Gastroesophageal sphincter (tissue), 4 donors: ENCODE data around the gene ANK3. TPM values are rescaled to one million over a fixed set of nuclear protein-coding genes. Genes with fewer than 3 reads are reported as not detected.

Experiments used
- ATAC-seq: fragments of 150-250 bp; one replicate; pipeline ENCODE4 v1.9.1; 2016; ENCODE audit warnings: mild to moderate bottlenecking, moderate library complexity
- H3K27ac ChIP-seq, 4 donors: fragments of 200-600 bp; sonication (generic) in 3 of 4; 1 replicate in 3 of 4; 2 replicates in 1 of 4; pipeline ENCODE4 v1.5.1; 2016 to 2019
- H3K27me3 ChIP-seq: fragments of 200-600 bp; sonication (generic); one replicate; pipeline ENCODE4 v1.5.1; 2019
- H3K36me3 ChIP-seq, 2 donors: fragments of 200-600 bp; sonication (generic); one replicate each; pipeline ENCODE4 v1.5.1; 2019; ENCODE audit warnings: control low read depth in 1 of 2
- H3K4me1 ChIP-seq, 3 donors: fragments of 200-600 bp; sonication (generic); 1 replicate in 2 of 3; 2 replicates in 1 of 3; pipeline ENCODE4 v1.5.1; 2016 to 2019; ENCODE audit warnings: control low read depth in 2 of 3
- H3K4me3 ChIP-seq, 2 donors: fragments of 200-600 bp; sonication (generic); one replicate each; pipeline ENCODE4 v1.5.1; 2019; ENCODE audit warnings: mild to moderate bottlenecking in 1 of 2, moderate library complexity in 1 of 2
- H3K9me3 ChIP-seq, 3 donors: fragments of 200-600 bp; sonication (generic); one replicate each; pipeline ENCODE4 v1.5.1; 2017 to 2019; ENCODE audit warnings: control low read depth in 2 of 3
- EP300 ChIP-seq: sonication (generic); formaldehyde crosslinking; IDR thresholded peaks from one replicate; pipeline ENCODE4 v1.6.1; 2017; ENCODE audit warnings: antibody characterized with exemption, mild to moderate bottlenecking
- POLR2A ChIP-seq, 2 donors: fragments of 450-650 bp; IDR thresholded peaks; one replicate each; pipeline ENCODE4 v1.6.1; 2017; ENCODE audit warnings: antibody characterized with exemption in 2 of 2, mild to moderate bottlenecking in 2 of 2, moderate library complexity in 1 of 2
- POLR2AphosphoS5 ChIP-seq: sonication (generic); formaldehyde crosslinking; IDR thresholded peaks from one replicate; pipeline ENCODE4 v1.6.1; 2017; ENCODE audit warnings: antibody characterized with exemption
- WGBS, 2 donors: methylation state at CpG; one replicate each; pipeline ENCODE4 v1.1.5; 2018; ENCODE audit warnings: low coverage in 1 of 2; 5-methylcytosine and 5-hydroxymethylcytosine counted together
- total RNA-seq, 4 donors: library from RNA; depleted of rRNA; stranded (reverse); fragments of >200 nt; gene quantifications; one replicate each; pipeline ENCODE4 v1.1.0, GENCODE V29; 2016
- TF ChIP-seq, protein P1 (sequence below), 4 experiments: fragments of 200-600 bp in 2 of 4; fragments of 450-650 bp in 2 of 4; sonication (generic) in 1 of 4; IDR thresholded peaks; one replicate each; pipeline ENCODE4 v1.5.1; 2017 to 2019; ENCODE audit warnings: antibody characterized with exemption in 4 of 4, mild to moderate bottlenecking in 2 of 4, moderate library complexity in 2 of 4

ANK3 gene
- total RNA-seq, 4 donors from 2014 or later: 21.1 to 61.5 (median 38.9) TPM

DNA sequence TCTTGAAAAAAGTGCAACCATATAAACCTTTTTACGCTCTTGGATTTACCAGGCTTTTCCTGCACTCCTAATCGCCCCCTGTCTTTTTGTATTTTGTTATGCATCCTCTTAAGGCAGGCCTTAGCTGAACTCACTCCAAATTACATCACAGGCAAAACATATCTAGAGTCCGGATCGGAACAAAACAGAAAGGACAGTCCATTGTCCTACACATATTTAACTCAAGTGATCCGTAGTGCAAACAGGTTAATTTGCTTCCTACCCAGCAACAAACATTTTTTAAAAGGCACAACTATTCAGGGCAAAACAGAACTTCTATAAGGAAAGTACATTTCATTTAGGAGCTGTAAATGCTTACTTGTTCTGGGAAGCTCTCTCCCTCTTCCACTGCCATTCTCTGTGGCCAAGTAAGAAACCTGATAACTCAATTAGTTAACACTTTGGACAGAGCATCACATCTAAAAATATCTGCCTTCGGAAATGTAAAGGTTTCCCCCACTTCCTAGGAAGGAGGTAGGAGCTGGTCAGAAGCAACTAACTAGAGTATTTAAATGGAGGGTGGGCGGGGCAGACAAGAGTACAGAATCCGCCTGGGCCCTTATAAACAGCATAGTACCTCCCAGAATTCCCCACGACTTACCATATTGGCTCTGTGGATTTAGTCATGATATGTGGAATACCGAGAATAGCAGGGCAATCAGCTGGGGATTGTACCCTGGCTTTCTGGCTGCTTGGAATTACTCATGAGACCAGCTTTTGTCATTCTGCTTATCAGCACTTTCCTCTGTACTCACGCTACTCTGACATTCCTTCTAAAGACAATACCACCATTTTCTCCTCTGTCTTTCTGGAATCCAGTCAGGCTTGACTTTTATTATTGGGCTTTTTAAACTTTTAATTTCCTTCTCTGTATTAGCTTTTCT lies 89.5 kb downstream of the ANK3 start:
- no peak for TF ChIP-seq POLR2A (IDR thresholded peaks at IDR 0.05)
- TF ChIP-seq, protein P1, sequence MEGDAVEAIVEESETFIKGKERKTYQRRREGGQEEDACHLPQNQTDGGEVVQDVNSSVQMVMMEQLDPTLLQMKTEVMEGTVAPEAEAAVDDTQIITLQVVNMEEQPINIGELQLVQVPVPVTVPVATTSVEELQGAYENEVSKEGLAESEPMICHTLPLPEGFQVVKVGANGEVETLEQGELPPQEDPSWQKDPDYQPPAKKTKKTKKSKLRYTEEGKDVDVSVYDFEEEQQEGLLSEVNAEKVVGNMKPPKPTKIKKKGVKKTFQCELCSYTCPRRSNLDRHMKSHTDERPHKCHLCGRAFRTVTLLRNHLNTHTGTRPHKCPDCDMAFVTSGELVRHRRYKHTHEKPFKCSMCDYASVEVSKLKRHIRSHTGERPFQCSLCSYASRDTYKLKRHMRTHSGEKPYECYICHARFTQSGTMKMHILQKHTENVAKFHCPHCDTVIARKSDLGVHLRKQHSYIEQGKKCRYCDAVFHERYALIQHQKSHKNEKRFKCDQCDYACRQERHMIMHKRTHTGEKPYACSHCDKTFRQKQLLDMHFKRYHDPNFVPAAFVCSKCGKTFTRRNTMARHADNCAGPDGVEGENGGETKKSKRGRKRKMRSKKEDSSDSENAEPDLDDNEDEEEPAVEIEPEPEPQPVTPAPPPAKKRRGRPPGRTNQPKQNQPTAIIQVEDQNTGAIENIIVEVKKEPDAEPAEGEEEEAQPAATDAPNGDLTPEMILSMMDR (IDR thresholded peaks at IDR 0.05): no peak
- no peak for TF ChIP-seq POLR2AphosphoS5
- no peak for TF ChIP-seq EP300
- Histone ChIP-seq H3K9me3 (no peaks in the 10 kb centered on the region), H3K27ac (peak overlapping the region in 3 of 4 donors; percentile 21 to 53 (median 37)), H3K27me3 (no peaks in the 10 kb centered on the region), H3K4me1 (peaks cover 0 to 12% (median 0%) of the 10 kb centered on the region in 3 donors), H3K36me3 (no peaks in the 10 kb centered on the region), H3K4me3 (peak overlapping the region in 1 of 2 donors; percentile 26)
- 52 to 71% methylated on average over 10 to 11 of the region's 11 CpGs for WGBS, 2 donors
- ATAC-seq: no peak

DNA sequence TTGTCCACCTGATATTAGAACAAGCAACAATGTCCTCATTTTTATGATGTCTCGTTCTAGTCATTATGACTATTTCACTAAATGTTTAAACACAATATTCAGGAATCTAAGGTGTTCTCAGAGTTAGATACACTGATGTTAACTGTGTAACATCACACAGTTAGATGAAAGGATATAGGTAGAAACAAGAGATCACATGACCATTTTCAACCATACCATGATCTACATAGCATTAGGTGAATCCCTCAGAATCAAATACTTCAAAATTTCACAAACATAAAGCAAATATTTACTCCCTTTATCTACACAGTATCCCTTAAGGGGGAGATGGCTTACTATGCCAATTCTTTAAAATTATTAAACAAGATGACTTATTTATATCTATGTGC lies 90.3 kb downstream of the ANK3 start:
- H3K36me3 ChIP-seq: no peaks in the 10 kb centered on the region
- peak overlapping the region in 1 of 2 donors; percentile 26 for H3K4me3 ChIP-seq
- no peak for TF ChIP-seq POLR2AphosphoS5
- WGBS, 2 donors: 62 to 70% methylated on average over 1 of the region's 1 CpG
- no peaks in the 10 kb centered on the region for H3K9me3 ChIP-seq
- no peak for ATAC-seq
- H3K27ac ChIP-seq: peak overlapping the region in 3 of 4 donors; percentile 21 to 53 (median 37)
- H3K27me3 ChIP-seq: no peaks in the 10 kb centered on the region
- peaks cover 0 to 8% (median 0%) of the 10 kb centered on the region in 3 donors for H3K4me1 ChIP-seq

DNA sequence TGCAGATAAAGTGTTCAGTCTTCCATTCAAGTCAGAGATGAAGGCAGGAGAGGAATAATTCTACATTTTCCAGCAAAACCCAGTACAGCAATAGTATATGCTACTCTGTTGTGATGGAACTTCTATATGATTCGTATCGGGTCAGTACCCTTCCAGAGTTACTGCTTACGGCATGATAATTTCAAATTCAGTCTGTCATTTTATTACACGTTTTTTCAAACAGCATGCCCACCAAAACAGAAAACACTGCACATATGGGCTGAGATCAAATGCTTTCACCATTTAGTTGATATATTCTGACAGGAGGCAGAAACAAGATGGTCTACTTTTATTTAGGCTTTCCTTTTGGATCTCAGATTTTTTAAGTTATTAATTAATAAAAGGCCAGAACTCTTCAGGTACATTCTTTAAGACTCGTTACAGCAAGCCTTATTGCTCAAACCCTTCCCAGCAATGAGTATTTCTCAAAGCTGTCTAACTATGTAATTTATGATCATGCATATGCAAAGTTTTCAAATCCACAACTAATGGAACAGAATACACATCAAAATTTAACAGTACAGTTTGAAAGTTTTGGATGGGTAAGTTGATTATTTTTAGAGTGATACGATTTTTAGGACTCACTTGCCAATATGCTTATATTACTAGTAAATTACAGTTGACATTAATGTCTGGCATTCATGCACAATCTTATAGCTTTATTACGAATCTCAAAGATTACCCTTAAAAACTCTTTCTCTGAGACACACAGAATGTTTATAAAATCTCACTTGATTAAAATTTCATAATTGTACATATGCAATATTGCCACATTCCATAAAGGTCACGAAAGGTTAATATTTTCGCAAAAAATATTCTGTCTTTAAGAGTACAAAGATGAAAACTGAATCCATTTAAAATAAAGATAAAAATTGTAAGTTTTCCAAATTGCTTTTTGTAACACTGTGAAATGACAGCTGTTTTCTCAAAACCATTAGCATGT lies 91.0 kb downstream of the ANK3 start:
- no peak for ATAC-seq
- H3K9me3 ChIP-seq: no peaks in the 10 kb centered on the region
- TF ChIP-seq POLR2AphosphoS5: no peak
- no peak for TF ChIP-seq EP300
- TF ChIP-seq, protein P1 (IDR thresholded peaks at IDR 0.05): no peak
- no peak for TF ChIP-seq POLR2A (IDR thresholded peaks at IDR 0.05)
- H3K27ac ChIP-seq: peak overlapping the region in 2 of 4 donors; percentile 21 to 37
- peak overlapping the region; percentile 14 to 26 for H3K4me3 ChIP-seq
- peaks cover 0 to 15% (median 0%) of the 10 kb centered on the region in 3 donors for H3K4me1 ChIP-seq
- H3K36me3 ChIP-seq: no peaks in the 10 kb centered on the region
- 76 to 85% methylated on average over 9 of the region's 9 CpGs for WGBS, 2 donors
- H3K27me3 ChIP-seq: no peaks in the 10 kb centered on the region

DNA sequence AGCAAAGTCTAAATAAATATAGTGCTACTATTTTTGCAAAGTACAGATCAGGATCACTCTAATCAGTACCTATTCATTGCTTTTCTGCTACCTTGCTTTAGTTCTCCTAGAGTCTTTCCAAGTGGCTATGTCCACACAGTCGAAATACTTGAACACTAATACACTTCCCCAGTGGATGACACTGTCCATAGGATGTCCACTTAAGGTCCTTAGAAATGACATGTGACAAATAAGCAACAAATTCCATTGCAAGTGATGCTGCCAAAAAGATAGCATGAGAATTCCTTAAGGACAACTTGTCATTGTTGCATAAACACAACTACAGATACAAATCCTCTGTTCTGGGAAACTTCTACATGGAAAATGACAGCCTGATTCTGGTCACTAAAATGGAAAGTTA lies 93.6 kb downstream of the ANK3 start:
- Histone ChIP-seq H3K27ac (peak overlapping the region in 1 of 4 donors; percentile 13), H3K9me3 (no peaks in the 10 kb centered on the region), H3K27me3 (no peaks in the 10 kb centered on the region), H3K36me3 (no peaks in the 10 kb centered on the region), H3K4me3 (no peak overlapping the region), H3K4me1 (peaks cover 0 to 23% (median 0%) of the 10 kb centered on the region in 3 donors)
- TF ChIP-seq POLR2AphosphoS5: no peak
- TF ChIP-seq, protein P1 (IDR thresholded peaks at IDR 0.05): no peak
- ATAC-seq: no peak
- 43% methylated on average over 1 of the region's 1 CpG; no CpG with 5 or more reads in 1 of the 2 donors for WGBS, 2 donors
